ENCODE data around the gene LRIT2.

LRIT2 gene

GRCh38 chr10:84225427-84226173, at the start of gene LRIT2:
TSS of gene LRIT2 (minus strand) at chr10:84225544. CDS start at chr10:84225520, 24 bp downstream.
- no peak within 1 kb of the TSS for H3K4me3 ChIP-seq (ENCODE audit: control insufficient read depth, low read depth, low read length)
- no peak for DNase-seq (ENCODE audit: low read depth)
- no peak for TF ChIP-seq CTCF (conservative IDR thresholded peaks at IDR 0.05; ENCODE audit: control insufficient read depth, insufficient read depth, low read depth, low read length)

GRCh38 chr10:84270708-84271107, 45.4 kb upstream of the LRIT2 start:
- no peak for TF ChIP-seq CTCF (conservative IDR thresholded peaks at IDR 0.05; ENCODE audit: control insufficient read depth, insufficient read depth, low read depth, low read length)
- no peak for DNase-seq (ENCODE audit: low read depth)
- no peak overlapping the region for H3K4me3 ChIP-seq (ENCODE audit: control insufficient read depth, low read depth, low read length)

- DNase-seq (ENCODE audit: low read depth) = peak; percentile 66
- TF ChIP-seq CTCF (conservative IDR thresholded peaks at IDR 0.05; ENCODE audit: control insufficient read depth, insufficient read depth, low read depth, low read length) = no peak
- H3K4me3 ChIP-seq (ENCODE audit: control insufficient read depth, low read depth, low read length) = no peak overlapping the region
Measured at GRCh38 chr10:84269773-84270172, 44.4 kb upstream of the LRIT2 start.

GRCh38 chr10:84269162-84269561, 43.8 kb upstream of the LRIT2 start:
- no peak for DNase-seq (ENCODE audit: low read depth)
- H3K4me3 ChIP-seq (ENCODE audit: control insufficient read depth, low read depth, low read length) = no peak overlapping the region
- TF ChIP-seq CTCF (conservative IDR thresholded peaks at IDR 0.05; ENCODE audit: control insufficient read depth, insufficient read depth, low read depth, low read length) = no peak

- TF ChIP-seq CTCF (conservative IDR thresholded peaks at IDR 0.05; ENCODE audit: control insufficient read depth, insufficient read depth, low read depth, low read length) = peak; percentile 75
- DNase-seq (ENCODE audit: low read depth) = peak; percentile 60
- H3K4me3 ChIP-seq (ENCODE audit: control insufficient read depth, low read depth, low read length) = no peak overlapping the region
Measured at GRCh38 chr10:84267503-84268126, 42.3 kb upstream of the LRIT2 start.

GRCh38 chr10:84265418-84265817, 40.1 kb upstream of the LRIT2 start:
- no peak for TF ChIP-seq CTCF (conservative IDR thresholded peaks at IDR 0.05; ENCODE audit: control insufficient read depth, insufficient read depth, low read depth, low read length)
- no peak for DNase-seq (ENCODE audit: low read depth)

More at GRCh38 chr10:84265418-84265817, 40.1 kb upstream of the LRIT2 start:
- no peak overlapping the region for H3K4me3 ChIP-seq (ENCODE audit: control insufficient read depth, low read depth, low read length)

Measured in fibroblast of mammary gland (primary cell).